ENCODE measurements around the gene OASL.
A peak's percentile ranks its signal among the peaks of the same experiment; 100 is the strongest.

The OASL gene

DNA sequence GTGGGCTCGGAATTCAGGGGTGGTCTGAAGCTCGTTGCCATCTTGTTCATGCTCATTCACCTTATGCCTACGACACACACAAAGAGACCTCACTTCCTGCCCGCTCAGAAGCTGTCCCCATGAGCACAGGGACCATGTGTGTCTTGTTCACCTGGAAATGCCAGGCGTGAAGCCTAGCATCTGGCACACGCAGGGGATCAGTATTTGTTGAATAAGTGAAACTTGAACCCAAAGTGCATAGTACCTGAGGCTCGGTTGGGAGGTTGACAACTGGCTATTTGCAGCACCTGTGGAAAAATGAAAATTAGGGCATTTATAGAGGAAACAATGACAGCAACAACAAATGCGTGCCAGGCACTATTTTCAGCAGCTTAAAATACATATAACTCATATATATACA is 28.2 kb downstream of the OASL start:
- DNase-seq, result no peak

DNA sequence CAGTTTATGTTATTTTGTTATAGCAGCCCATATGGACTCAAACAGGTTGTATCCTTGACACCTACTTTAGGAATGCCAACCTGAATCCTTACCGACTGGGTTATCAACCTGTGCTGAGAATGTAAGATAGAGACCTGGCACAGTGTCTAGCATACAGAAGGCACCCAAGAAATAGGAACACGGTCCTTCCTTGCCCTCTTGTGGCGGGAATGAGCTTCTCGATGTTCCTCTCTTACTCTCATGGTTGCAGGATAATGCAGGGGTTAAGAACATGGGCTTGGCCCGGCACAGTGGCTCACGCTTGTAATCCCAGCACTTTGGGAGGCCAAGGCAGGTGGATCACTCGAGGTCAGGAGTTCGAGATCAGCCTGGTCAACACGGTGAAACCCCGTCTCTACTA is 29.3 kb downstream of the OASL start:
- DNase-seq, result no peak

DNA sequence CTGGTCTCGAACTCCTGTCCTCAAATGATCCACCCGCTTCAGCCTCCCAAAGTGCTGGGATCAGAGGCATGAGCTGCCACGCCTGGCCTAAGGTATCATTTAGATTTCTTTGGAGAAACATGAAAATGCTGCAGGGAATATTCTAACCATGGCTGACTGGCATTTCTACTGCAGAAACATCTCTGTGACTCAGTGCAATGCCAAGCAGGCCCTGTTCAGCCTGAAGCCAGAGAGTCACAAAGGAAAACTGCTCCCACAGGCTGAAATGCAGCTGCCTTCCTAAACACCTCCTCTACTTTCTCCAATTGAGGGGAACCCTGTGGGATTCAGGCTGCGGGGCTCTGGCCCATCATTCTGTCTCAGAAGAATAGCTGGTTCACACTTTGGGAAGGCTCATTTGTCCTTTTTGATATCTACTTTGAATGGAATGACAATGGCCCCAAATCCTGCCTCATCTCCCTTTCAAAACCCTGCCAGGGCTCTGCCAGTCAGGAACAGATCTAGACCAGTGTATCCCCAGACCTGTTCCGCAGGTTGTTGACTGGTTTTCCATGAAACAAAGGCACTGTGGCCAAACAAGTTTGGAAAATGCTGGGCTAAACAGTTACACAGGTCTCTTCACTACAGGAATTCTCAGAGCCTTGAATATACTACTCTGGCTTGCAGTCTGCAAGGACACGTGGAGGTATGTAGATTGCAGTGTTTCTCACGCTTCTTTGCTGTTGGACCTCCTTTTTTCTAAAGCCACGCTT is 30.5 kb downstream of the OASL start:
- DNase-seq, result no peak

DNA sequence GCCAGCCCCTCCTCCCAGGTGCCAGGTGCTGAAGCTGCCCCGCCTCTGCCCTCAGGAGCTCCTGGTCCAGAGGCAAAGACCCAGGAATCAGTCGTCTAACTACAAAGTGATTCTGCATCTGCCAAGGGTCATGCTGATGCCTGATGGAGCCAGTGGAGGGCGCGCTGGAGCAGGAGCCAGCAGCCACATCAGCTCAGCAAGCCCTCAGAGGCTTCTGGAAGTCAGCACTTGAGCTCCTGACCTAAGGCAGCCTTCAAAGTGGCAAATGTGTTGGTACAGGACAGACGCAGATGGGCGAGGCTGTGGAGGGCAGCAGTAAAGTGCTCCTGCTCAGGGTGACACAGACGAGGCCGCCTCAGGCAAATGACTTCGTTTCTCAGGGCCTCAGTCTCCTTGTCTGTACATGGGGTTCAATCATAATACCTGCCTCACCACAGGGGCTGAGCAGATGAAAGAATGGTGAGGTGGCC is 33.7 kb downstream of the OASL start:
- peak; percentile 7 for DNase-seq

DNA sequence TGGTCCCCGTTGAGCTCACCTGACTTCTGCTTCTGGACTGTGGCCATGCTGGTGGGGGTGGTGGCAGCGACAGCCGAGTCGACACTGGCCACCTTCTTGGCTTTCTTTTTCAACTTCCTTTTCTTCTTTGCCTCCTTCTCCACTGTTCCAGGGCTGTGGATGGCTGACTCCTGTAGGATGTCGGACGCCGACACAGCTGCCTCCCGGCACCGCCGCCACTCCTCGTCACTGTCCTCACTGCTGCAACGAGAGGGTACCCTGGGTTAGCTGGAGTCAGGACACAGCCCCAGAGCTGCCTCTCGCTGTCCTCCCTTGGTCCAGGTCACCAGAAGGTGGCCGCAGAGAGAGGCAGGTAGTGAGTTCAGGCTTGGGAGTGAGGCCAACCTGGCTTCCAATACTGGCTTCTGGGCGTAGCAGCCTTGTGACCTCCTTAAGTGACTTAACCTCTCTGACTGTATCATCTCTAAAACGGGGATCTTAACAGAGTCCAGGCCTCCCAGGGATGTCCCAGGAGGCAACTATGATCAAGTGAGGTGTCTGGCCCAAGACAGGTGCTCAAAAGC is 34.7 kb downstream of the OASL start:
- no peak for DNase-seq

DNA sequence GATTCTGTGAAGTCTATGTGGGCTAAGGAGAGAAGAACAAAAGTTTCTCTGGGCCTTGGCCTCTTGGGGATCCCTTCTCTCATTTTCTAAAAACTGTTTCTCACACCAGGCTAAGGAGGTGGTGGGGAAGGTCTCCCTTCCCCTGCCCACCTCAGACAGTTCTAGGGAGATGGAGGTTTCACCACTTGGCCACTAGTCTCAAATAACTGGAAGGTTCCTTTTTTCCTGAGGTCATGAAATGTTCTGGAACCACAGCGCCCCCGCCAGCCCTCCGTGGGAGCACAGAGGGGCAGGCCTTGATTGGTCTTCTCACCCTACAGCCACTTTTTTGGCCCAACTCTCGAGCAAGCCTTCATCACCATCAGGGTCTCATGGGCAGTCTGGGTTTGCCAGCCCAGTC is 35.4 kb downstream of the OASL start:
- DNase-seq, result no peak

DNA sequence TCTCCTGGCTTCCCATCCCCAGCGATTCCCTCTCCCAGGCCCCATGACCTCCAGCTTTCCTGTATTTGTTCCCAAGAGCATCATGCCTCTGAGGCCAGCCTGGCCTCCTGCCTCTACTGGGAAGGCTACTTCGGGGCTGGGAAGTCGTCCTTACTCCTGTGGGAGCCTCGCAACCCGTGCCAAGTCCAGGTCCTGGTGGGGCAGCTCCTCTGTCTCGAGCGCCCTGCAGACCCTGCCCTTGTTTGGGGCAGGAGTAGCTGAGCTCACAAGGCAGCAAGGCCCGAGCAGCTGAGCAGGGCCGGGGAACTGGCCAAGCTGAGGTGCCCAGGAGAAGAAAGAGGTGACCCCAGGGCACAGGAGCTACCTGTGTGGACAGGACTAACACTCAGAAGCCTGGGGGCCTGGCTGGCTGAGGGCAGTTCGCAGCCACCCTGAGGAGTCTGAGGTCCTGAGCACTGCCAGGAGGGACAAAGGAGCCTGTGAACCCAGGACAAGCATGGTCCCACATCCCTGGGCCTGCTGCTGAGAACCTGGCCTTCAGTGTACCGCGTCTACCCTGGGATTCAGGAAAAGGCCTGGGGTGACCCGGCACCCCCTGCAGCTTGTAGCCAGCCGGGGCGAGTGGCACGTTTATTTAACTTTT is 37.1 kb downstream of the OASL start:
- no peak for DNase-seq

DNA sequence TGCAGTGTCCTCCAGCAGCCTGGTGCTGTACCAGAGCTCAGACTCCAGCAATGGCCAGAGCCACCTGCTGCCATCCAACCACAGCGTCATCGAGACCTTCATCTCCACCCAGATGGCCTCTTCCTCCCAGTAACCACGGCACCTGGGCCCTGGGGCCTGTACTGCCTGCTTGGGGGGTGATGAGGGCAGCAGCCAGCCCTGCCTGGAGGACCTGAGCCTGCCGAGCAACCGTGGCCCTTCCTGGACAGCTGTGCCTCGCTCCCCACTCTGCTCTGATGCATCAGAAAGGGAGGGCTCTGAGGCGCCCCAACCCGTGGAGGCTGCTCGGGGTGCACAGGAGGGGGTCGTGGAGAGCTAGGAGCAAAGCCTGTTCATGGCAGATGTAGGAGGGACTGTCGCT is 38.0 kb downstream of the OASL start:
- DNase-seq, result no peak

DNA sequence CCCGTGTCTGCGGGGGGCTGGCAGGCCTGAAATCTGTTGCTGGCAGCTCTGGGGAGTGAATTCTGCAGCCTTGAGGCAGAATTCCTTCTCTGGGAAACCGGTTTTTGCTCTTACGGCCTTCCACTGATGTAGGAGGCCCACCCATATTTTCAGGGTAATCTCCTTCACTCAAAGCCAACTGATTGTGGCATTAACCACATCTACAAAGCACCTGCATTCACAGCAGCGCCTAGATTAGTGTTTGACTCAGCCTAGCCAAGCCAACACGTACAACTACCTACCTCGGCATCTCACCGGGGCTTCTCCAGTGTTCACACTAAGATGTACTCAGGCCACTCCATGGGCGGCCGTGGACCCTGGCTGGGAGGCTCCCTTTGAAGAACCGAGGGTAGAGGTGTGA is 38.5 kb downstream of the OASL start:
- no peak for DNase-seq

DNA sequence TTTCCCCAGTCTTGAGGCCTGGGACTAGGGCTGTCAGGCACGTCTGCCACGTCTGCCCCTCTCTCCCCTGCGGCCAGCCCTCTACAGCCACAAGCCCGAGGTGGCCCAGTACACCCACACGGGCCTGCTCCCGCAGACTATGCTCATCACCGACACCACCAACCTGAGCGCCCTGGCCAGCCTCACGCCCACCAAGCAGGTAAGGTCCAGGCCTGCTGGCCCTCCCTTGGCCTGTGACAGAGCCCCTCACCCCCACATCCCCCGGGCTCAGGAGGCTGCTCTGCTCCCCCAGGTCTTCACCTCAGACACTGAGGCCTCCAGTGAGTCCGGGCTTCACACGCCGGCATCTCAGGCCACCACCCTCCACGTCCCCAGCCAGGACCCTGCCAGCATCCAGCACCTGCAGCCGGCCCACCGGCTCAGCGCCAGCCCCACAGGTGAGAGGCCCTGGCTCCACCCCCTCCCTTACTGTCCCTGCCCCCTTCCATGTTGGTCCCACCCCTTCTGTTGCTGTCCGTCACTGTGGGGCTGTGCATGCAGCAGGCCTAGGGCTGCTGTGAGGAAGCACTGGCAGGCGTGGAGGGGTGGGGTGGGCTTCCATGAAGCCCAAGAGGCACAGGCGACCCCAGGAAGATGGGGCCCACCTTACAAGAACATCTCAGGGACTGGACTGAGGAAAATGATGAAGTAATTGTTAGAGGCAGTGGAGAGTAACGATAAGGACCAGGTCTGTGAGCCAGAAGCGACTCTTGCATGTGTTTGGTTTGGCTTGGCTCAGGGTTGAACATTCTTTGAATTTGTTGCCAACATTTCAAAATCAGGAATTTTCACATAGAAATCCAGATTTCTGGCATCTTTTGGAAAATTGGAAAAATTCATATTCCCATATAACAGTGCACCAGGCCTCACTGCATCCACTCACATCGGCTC is 39.6 kb downstream of the OASL start:
- no peak for DNase-seq

DNA sequence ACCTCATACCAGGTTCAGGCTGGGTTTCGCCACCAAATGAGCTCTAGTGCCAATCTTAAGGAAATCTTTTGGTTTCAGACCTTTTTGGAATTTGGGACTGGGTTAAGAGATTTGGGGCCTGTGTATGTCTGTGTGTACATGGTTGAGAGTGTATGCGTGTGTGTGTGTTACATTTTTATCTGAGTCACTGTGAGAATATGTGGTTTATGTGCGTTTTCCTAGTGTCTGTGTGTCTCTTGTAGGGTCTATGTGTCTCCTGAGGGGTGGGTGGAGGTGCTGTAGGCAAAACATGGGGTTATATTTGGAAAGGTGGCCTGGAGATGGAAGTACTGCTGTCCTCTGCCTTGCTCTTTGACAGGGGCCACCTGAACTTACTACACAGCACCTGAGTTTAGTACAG is 40.6 kb downstream of the OASL start:
- DNase-seq, result no peak

DNA sequence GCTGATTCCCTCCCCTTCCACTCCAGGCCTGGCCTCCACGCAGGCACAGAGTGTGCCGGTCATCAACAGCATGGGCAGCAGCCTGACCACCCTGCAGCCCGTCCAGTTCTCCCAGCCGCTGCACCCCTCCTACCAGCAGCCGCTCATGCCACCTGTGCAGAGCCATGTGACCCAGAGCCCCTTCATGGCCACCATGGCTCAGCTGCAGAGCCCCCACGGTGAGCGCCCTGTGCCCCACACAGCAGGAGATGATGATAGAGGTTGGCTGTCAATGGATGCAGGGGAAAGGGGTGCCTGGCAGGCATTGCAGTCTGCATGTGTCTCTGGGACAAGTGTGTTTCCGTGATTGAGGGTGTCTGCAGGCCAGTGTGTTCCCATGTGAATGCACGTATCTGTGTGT is 41.6 kb downstream of the OASL start:
- DNase-seq, result no peak

DNA sequence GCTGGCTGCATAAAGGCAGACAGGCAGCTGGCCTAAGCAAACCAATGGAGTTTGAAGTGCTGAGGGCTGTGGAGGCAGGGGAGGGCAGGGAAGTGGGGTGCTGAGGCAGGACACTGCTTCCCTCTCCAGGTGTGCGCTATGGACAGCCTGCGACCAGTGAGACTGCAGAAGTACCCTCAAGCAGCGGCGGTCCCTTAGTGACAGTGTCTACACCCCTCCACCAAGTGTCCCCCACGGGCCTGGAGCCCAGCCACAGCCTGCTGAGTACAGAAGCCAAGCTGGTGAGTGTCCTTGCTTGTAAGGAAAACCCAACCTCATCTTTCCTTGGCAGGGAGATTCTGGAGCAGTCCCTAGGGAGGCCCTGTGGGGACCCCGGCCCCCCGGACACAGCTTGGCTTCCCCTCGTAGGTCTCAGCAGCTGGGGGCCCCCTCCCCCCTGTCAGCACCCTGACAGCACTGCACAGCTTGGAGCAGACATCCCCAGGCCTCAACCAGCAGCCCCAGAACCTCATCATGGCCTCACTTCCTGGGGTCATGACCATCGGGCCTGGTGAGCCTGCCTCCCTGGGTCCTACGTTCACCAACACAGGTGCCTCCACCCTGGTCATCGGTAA is 42.8 kb downstream of the OASL start:
- DNase-seq, result no peak

DNA sequence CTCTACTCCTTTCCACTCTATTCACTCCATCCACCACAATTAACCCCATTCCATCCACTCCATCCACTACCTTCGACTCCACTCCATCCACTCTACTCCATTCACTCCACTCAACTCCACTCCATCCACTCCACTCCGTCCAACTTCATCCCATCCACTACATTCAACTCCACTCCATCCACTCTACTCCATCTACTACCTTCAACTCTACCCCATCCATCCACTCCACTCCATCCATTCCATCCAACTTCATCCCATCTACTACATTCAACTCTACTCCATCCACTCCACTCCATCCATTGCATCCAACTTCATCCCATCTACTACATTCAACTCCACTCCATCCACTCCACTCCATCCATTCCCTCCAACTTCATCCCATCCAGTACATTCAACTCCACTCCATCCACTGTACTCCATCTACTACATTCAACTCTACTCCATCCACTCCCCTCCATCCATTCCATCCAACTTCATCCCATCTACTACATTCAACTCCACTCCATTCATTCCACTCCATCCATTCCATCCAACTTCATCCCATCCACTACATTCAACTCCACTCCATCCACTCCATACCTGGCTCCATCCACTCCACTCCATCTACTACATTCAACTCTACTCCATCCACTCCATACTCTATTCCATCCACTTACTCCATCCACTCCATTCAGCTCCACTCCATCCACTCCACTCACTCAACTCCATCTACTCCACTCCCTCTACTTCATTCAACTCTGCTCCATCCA is 44.3 kb downstream of the OASL start:
- DNase-seq, result no peak

DNA sequence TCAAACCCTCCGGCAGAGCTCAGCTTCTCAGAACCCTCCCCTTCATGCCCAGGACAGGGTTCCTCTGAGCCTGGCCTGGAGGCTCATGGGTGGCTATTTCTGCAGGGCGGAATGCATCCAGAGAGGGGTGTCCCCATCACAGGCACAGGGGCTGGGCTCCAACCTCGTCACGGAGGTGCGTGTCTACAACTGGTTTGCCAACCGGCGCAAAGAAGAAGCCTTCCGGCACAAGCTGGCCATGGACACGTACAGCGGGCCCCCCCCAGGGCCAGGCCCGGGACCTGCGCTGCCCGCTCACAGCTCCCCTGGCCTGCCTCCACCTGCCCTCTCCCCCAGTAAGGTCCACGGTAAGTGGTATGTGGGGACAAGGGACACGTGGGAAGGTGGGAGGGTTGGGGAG is 45.0 kb downstream of the OASL start:
- DNase-seq, result no peak

DNA sequence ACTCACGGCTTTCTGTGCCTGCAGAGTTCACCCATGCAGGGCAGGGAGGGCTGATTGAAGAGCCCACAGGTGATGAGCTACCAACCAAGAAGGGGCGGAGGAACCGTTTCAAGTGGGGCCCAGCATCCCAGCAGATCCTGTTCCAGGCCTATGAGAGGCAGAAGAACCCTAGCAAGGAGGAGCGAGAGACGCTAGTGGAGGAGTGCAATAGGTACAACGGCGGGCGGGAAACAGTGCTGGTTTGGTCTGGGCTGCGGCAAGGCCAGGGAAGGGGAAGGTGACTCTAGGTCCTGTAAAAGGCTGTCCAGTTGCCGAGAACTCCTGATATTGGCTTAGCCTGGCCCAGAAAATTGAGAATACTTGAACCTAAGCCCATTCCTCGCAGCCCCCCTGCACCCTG is 45.5 kb downstream of the OASL start:
- no peak for DNase-seq

DNA sequence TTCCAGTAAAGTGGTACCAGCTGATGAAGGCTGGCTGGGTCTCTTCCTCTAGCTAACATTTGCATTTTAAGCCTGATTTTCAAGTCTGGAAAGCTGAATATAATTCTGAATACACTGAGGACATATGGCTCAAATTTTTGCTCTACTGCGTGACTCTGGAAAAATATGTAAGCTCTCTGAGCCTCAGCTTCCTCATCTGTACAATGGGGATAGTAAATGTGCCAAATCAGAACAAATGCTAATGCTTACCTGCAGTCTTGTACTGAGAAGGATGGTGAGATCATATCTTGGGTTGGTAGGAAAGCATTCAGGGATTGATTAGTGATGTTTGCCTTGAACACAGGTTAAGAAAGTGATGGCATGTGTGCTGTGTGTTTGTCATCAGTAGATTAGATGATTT is 46.1 kb downstream of the OASL start:
- no peak for DNase-seq

DNA sequence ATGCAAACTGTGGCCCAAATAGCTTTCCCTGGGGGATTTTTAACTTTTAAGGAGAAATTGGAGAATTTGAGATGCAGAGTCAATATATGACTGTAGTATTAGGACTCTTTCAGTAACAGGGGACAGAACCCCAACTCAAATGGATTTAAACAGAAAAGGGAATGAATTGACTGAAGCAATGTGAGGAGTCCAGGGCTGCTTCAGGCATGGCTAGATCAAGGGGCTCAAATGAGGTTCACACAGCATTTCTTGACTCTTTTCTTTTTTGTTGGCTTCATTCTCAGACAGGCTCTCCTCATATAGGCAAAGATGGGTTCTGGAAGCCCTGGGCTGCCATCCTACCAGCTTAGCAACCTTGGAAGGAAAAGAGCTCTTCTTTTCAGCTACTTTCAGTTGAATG is 47.1 kb downstream of the OASL start:
- no peak for DNase-seq

DNA sequence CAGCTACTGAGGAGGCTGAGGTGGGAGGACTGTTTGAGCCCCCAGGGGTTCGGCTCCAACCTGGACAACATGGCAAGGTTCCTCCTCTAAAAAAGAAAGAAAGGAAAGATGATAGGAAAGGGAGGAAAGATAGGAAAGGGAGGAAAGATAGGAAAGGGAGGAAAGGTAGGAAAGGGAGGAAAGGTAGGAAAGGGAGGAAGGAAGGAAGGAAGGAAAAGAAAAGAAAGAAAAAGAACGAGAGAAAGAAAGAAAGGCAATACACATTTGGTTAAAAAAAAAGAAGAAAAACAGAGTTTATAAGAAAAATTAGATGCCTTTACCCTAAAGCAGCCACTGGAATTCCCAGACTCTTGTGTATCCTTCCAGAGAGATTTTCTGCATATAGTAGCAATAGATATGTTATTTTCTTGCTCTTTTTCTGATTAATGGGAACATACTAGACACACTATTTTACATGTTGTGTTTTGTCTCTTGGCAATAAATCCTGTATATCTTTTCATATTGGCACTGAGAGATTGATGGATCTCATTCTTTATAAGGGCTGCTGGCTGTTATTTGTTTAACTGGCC is 48.5 kb downstream of the OASL start:
- DNase-seq, result no peak

DNA sequence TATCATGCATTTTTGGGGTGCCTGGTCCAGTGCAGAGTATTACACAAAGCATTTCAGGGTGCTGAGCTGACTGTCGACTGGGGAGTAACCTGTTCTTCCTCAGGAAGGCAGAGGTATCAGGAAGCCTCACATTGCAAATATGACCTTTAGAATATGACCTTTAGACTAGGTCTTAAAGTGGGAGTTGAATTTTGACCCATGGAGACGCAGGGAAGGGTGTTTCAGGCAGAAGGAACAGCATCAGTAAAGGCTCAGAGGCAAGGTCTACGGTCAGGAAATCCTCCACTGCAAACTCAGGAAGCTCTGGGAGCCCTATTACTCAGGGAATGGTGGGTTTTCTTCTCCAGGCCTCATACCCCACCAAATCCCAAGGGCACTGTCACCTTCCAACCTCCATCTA is 49.4 kb downstream of the OASL start:
- DNase-seq, result no peak

DNA sequence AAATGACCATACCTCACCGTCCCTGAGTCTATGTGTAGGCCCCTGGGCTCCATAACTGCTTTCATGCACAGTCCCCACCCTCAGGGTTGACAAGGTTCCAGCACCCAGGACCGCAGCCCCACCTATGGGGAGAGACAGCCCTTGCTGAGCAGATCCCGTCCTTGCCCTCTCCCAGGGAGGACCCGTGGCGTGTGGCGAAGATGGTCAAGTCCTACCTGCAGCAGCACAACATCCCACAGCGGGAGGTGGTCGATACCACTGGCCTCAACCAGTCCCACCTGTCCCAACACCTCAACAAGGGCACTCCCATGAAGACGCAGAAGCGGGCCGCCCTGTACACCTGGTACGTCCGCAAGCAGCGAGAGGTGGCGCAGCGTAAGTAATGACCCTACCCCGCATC is 50.4 kb downstream of the OASL start:
- DNase-seq, result no peak

DNA sequence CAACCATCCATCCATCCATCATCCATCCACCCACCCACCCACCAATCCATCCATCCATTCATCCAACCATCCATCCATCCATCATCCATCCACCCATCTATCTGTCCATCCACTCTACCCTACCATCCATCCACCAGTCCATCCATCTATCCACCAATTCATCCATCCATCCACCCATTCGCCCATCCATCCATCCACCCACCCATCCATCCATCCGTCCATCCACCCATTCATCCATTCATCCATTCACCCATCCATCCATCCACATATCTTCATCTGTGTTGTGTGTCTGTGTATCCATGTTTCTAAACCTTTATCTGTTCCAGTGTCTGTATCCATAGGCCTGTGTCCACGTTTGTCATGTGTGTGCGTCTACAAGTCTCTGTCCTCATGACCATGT is 50.8 kb downstream of the OASL start:
- DNase-seq, result no peak
